HG03039 (cell line): Measurements from ENCODE around the gene BNC2.

Experiments used
- ATAC-seq: cut with Tn5 transposase; IDR thresholded peaks from one replicate; pipeline ENCODE4 v1.9.1; 2021; ENCODE audit warnings: mild to moderate bottlenecking, moderate library complexity; ENCODE audit not compliant: unreplicated experiment

The BNC2 gene

DNA sequence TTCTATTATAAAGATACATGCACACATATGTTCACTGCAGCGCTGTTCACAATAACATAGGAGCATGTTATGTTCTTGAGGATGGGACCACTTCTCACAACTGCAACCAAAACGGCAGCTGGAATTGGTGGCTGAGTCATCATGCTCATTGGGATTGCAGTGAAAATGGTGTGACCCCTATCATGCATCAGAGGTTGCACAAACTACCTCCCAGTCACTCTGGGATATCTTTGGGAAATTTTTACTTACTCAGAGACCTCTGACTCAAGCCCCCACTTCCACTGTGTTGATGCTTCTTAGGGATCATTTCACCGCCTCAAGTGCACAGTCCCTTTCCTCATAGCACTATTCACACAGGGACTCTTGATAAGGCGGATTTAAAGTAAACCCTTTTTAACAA, 474.1 kb downstream of the BNC2 start:
- no peak for ATAC-seq

DNA sequence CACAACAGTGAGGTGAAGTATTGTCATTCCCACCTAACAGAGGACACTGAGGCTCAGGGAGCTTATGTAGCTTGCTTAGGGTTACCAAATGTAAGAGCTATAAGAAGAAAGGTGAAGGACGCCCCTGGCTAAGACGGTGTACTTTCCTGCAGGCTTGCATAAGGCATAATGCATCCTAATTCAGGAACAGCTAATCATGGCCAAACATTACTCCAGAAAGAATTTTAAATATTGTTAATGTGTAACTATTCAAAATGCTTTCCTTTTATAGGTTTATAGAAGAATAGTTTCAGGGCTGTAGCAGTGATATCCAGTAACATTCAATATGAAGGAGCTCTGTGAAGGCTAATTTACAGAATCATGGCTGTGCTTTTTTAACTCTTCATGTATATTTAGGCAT, 479.1 kb downstream of the BNC2 start:
- ATAC-seq, result no peak

DNA sequence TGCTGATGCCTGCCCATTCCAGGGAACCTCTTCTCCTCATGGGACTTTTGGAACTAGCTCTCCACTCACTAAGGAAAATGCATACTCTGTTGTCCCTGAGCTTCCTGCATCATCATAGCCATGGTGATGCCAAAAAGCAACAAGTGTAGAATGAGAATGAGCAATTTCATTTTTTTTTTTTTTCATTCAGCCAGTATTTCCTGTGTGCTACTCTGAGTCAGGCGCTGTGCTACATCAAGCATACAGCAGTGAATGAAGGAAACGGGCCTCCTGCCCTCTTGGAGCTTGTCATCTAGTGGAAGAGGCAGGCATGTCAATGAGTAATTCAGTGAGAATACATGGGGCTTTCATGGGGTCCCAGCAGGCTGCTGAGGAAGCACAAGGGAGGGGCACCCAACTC, 483.1 kb downstream of the BNC2 start:
- ATAC-seq, result no peak

DNA sequence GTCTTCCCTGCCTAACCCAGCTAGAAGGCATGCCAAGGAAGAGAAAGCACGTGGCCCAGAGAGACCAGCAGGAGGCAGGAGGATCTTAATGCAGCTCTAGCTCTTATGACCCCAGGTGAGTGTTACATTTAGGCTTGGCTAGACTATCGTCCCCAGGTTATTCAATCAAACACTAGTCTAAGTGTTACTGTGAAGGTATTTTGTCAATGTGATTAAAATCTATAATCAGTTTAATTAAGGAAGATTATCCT, 483.7 kb downstream of the BNC2 start:
- no peak for ATAC-seq

DNA sequence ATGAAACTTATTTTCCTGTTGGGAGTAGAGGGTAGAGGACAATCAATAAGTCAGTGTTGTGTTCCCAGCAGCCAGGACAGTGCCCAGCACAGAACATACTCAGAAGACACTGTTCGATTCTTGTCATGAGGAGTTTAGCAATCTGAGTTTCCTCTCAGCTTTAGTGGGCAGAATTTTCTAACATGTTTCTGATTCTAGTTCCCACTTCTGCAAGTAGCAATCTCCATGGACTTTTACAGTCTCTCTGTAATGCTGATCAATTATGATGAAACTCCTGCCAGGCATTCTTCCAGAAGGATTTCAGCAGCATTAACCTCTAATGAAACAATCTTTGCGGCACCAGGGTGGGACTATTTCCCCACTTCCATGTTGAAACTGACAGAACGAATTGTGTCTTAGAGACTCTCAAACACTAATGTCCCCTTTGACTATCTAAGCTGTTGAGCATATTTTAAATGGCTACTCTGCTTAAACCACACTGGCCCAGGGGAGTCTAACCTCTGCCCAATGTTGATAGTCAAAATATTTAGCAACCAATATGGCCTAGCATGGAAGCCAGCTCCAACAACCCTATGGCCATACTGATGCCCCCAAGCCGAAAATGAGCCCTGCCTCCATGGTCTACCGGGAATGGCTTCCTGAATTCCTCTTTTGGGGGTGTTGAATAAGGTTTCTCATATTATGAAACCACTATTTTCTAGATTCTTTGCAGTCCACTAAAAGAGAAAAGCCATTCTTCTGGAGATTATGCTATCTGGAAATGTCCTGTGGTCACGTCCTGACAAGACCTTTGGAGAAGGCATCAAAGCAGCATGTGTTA, 484.3 kb downstream of the BNC2 start:
- no peak for ATAC-seq

DNA sequence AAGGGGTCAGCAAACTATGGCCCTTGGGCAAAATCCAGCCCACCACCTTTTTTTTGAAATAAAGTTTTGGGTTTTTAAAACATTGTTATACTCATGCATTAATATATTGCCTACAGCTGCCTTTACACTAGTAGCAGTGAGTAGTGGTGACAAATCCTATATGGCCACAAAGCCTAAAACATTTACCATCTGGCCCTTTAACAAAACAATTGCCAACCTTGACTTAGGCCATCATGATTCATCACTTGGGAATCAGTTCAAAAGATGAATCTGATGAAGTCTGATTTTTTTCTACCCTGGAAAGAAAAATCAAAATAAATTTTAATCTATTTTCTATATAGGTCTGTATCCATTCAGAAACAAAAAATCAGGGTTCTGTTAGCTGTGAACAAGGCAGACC, 484.9 kb downstream of the BNC2 start:
- no peak for ATAC-seq

DNA sequence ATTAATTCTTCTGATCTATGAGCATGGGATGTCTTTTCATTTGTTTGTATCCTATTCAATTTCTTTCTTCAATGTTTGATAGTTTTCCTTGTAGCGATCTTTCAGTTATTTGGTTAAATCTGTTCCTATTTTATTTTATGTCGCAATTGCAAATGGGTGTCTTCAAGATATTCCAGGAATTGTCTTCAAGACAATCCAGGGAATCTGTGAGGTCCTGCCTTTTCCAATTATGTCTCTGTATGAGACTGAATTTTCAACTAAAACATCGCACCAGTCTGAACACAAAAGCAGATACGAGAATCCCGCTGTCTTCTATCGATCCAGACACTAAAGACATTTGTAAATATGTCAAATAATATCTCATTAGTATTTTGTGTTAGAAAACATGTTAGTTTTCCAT, 485.5 kb downstream of the BNC2 start:
- no peak for ATAC-seq

DNA sequence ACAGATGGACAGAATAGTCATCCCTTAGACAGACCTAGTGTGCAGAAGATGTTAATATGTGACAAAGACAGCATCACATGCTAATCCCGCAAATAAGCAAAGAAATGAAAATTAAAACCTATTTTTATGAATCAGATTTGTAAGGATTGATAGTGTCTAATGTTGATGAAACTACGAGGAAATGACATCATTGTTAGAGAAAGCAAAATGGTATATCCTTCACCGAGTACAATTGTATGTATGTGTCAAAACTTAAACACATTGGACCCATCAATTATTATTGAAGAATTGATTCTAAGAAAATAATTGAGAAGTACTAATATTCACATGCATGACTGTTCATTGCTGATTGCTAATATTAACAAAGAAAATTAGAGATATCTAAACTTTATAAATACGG, 493.2 kb downstream of the BNC2 start:
- no peak for ATAC-seq

DNA sequence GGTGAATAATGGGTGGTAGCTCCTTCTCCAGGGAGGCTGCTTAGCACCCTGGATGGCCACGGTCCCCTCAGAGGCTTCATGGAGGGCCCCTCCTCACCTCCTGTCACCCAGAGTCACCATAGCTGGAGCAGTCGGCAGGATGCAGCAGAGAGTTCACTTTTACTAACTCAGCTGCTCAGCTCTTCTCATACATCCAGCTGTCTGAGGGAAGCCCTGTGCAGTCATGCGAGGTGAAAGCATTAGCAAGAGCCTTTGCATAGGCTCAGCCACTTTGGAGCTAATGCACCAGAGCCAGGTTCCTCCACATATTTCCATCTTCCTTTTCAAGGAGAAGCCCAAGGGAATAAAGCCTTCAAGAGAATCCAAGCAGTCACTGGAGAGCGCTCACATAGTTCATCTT, 499.2 kb downstream of the BNC2 start:
- ATAC-seq, result no peak

DNA sequence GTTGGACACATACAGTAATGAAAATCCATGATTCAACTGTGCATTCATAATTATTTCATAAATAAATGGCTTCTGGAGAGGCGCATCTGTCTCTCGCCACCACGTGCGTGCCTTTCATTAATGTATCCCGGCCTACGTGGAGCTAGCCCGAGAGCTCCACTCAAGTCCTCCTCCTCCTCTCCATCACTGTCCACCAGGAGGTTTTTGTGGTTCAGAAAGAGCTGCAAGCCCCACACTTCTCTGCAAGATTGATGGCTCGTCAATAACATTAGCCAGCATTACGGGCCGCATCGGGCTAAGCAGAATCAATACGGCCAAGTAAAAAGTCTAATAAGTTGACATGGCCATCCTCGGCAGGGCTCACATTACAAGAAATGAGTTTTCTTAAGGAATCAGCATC, 499.8 kb downstream of the BNC2 start:
- ATAC-seq, result no peak

DNA sequence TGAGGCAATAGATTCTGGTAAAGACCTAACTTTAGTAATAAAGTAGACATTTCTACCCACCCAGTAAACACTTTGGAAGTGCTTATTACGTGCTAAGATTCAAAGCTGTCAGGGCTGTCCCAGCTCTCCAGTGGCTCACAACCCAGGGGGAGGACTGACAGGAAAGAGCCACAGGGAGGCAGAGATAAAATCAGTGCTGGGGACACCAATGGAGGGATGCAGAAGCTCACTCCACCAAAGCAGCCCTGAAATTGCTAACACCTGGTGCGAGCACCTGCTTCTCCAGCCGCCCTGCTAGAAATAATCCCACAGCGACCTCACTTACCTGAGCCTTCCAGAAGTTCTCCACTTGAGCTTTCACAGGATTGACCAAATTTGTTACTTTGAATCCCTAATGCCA, 501.0 kb downstream of the BNC2 start:
- ATAC-seq, result no peak

DNA sequence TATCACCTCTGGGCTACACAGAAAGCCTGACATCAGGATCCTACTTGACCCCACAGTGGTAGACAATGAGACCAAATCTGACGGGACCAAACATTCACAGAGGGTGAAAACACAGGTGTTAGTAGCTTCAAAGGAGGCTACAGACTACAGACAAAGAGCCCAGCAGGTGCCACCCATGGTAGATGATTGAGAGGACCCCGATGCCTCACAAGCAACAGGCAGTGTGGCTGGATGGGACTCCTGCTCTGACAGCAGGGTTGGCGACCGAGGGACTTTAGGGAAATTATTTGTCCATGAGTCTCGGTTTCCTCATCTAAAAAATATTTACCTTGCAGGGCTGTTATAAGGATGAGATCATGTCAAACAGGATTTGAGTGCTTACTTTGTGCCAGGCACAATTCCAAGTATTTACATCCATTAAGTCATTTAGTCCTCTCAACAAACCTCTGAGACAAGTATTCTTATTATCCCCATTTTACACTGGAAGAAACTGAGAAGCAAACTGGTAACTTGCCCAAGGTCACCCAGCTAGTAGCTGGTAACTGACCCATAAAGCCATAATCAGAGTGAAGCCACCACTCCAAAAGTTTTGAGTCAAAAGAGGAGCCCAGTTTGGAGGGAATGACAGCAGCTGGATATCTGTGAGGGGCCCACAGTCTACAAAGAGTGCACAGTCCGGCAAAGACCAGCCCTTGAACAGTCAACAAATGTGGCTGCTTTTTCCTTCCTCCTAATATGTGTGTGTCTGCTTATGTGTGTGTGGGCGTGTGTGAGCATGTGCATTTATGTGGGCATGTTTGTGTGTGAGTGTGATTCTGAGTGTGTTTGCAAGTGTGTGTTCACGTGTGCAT, 502.0 kb downstream of the BNC2 start:
- ATAC-seq, result no peak

DNA sequence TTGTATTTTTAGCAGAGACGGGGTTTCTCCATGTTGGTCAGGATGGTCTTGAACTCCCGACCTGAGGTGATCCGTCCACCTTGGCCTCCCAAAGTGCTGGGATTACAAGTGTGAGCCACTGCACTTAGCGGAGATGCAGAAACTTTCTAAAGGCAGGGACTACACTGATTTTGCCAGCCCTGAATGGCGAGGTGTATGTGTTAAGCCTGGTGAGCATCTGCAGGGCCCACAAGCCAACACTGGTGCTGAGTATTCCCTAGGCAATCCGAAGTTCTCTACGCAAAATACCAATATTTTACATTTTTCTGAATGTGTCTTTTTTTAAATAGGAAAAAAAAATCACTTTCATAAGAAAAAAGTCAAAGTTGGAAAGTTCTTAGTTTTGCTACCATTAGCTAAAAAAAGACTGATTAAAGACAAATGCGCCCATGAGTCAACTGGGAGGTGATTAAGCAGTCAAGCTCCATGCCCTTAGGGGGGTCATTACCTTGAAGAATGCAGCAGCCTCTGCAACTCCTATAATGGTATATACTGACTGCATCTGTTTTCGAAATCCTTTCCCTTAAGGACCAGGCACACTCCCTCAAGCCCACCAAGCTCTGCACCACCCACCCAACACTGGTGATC, 502.8 kb downstream of the BNC2 start:
- no peak for ATAC-seq

DNA sequence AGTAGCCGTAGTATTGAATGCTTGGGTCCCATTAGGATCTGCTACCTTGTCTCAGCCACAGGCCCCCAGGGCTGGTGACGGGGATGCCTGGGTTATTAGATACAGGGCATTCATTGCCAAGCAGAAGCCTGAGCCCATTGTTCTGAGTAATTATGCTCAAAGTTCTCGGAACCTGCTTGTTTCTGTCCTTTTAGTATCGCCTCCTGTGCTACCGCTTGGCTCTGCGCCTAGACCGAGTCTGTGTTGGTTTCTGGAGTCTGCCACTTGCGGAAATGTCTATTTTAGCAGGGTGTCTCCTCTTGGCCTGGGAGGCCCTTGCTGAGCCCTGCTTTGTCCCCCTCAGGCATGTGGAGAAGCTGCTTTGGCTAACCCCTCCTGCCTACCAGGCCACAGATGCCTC, 506.1 kb downstream of the BNC2 start:
- ATAC-seq, result no peak

DNA sequence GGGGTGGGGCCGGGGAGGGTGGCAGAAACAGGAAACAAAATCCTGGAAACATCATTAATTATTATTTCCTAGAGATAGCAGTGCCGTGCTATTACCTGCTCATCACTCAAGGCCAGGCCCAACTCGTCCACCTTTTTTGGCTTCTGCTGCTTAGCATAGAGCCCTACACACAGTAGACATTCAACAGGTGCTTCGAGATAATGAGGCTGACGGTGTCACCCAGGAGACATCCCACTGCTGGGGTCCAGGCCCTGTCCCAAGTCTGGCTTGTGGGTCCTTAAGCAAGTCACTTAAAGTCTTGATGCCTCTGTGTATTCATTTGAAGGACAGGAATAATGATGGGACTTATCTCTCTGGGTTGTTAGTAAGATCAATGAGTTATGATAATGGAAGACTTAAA, 506.6 kb downstream of the BNC2 start:
- ATAC-seq, result no peak

DNA sequence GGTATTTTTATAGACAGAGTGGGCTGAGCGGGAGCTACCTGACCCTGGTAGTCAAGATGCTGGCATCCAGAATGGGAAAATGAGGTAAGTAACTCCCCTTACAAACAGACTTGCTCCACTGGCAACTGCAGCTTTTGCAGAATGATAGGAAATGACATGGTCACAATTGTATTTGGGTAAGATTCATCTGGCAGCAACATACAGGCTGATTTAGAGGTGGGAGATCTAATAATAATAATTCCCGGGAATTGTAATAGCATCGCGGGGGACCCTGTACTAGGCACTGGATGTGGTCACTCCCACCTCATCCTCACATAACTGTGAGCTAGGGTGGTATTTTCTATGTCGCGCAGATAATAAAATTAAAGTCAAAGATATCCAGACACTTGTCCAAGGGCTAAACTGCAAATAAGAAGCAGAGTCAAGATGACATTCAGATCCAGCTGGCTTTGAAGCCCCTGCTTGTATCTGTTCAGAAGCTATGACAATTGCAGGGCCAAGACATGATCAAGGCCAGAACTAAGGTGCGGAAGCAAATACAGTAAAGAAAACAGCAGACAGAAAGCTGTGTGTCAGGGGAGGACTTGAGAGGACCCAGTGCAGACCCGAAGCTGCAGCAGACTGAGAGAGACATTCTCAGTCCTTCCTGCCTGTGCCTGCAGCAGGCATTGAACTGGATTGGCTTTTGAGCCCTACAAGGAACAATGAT, 507.2 kb downstream of the BNC2 start:
- ATAC-seq, result no peak

DNA sequence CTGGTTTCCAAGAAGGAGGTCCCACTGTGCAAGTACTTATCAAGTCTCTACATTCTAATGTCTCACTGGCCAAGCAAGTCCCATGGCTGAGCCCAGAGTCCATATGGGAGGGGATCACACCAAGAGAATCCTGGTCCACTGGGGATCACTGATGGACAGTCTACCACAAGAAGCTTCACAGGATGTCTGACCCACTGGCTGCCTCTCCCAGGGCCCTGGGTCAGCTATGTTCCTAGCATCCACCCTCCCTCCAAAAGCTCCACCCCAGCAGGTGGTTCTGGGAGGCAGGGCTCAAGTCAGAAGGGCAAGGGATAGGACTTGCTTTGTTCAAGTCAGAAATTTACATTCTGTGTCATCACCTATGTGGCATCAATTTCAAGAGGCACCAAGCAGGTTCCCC, 508.5 kb downstream of the BNC2 start:
- ATAC-seq, result no peak

DNA sequence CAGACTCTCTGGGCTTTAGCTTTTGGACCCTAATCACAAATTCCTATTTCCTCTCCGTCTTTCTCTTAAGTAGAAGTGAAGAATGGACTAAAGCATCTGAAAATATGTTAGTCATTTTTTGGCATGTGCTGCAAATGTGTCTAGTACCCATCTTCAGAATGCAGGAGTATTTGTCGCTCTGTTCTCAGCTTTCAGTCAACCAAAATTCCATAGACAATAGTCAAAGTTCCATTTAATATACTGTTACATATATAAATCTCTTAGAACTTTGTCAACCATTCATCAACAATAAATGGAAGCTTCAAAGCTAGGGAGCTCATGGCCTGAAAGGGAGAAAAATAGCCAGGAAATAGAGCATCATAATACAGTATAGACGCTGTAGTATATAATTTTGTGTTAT, 509.4 kb downstream of the BNC2 start:
- no peak for ATAC-seq

DNA sequence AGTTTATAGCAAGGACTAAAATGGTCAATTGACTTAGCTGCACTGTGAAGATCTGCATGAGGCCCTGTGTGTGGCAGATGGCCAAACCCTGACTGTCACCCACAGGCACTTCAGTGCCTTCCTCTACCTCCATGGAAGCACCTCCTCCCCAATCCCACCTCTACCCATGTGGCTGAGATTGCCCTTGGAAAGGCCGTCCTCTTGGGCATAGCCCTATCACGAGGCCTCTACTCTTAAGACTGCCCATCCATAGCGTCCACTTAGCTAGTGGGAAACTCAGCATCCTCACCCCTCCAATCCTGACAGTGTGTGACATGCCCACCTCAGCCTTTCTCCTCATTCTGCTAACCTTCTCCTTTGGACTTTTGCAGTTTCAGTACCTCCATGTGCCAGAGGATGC, 510.2 kb downstream of the BNC2 start:
- no peak for ATAC-seq
